GM19372 (cell line): ENCODE data around the gene SMCHD1.
"Not testable (repeated sequence)": the region's sequence is repeated elsewhere in the genome, so short reads cannot be mapped to it uniquely, and the experiment has no call there.

Experiments
- ATAC-seq: cut with Tn5 transposase; IDR thresholded peaks from one replicate; pipeline ENCODE4 v1.9.1; 2021; ENCODE audit warnings: mild to moderate bottlenecking, low read depth, moderate library complexity; ENCODE audit not compliant: unreplicated experiment

SMCHD1 gene

GRCh38 chr18:2848247-2849246 lies 193.0 kb downstream of the SMCHD1 start:
- no peak for ATAC-seq

GRCh38 chr18:2850816-2851215 lies 195.3 kb downstream of the SMCHD1 start:
- ATAC-seq = no peak

- no peak for ATAC-seq
Observed at GRCh38 chr18:2851771-2852170, 196.2 kb downstream of the SMCHD1 start.

DNA sequence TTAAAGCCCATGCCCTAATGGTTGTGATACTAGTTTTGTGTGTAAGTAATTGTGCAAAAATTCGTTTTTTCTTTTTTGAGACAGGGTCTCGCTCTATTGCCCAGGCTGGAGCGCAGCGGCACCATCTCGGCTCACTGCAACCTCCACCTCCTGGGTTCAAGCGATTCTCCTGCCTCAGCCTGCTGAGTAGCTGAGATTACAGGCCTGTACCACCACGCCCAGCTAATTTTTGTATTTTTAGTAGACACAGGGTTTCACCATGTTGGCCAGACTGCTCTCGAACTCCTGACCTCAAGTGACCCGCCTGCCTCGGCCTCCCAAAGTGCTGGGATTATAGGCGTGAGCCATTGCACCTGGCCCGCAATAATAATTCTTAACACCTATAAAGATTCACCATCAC lies 196.9 kb downstream of the SMCHD1 start:
- ATAC-seq = not testable (repeated sequence)

DNA sequence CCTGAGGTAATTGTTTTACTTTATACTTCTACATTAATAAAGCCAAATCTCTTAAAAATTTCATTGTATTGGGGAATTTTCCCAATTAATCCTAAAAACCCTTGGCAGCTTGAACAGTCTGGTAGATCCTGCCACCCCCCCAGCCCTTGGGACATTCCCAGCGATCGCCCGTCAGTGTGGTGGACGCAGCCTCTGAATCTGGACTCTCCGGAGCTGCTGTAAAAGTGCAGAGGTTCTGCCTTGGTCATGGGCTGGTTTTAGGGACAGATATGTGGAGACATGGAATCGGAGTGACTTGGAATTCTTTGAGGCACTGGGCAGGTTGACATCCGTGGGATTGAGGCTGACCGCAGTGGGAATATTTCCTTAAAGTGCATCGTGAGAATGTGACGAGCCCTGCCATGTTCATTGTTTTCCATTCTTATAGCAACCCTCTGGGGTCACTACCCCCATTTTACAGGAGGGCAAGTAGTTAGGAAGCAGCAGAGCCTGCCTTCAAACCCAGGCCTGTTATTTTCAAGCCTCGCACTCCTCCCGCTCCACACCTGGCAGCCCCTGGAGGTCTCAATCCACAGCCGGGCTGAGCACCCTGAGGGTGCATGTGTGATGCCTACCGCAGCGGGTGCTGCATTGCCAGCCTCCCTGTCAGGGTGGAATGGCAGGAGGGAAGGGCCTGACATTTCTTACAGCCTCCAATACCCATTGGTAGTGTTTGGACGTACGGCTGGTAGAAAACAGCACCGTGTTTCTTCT lies 197.8 kb downstream of the SMCHD1 start:
- ATAC-seq = no peak

GRCh38 chr18:2853926-2854664 lies 198.6 kb downstream of the SMCHD1 start:
- ATAC-seq = no peak
